OCI-LY3 (cell line): ENCODE results near the gene ALOX5.

Source experiments
- EZH2phosphoT487 ChIP-seq: fragments of 200-600 bp; shearing (Covaris generic); IDR thresholded peaks from 2 replicates; pipeline ENCODE4 v1.6.1; 2018; ENCODE audit warnings: antibody characterized with exemption, mixed run types, low read depth
- TF ChIP-seq, protein P1 (sequence below): fragments of 200-600, 300-600 bp; sonication (generic); IDR thresholded peaks from 2 replicates; pipeline ENCODE4 v1.5.1; 2014; ENCODE audit warnings: antibody characterized with exemption, low read length, low read depth

DNA sequence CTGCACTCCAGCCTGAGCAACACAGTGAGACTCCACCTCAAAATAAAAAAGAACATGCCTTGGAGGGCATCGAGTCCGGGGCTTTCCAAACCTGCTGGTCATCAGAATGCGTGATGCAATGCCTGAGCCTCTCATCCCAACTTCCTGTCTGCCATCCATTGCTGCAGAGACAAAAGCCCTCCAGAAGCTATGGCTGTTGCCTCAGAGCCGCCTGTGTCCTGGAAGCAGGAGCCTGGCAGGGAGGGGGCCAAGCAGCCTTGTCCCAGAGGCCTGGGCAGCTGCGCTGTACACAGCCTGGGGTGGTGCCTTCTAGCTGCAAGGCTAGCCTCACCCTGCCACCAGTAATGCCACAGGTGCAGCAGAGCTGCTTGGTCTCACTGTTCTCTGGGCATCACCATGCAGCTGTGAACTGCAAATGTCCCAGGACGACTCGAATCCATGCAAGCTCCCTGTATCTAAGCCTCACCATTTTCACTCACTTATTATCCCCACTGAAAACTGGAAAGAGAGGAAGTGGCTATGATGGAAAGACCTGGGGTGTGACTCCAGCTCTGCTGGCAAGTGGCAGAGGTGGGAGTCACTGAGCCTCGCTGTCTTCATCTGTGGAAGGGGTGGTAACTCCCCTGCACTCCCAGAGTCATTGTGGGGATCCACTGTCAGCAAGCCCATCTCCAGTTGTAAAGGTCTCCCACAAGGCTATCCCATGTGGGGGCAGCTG lies 7.0 kb downstream of the ALOX5 start:
- TF ChIP-seq, protein P1, sequence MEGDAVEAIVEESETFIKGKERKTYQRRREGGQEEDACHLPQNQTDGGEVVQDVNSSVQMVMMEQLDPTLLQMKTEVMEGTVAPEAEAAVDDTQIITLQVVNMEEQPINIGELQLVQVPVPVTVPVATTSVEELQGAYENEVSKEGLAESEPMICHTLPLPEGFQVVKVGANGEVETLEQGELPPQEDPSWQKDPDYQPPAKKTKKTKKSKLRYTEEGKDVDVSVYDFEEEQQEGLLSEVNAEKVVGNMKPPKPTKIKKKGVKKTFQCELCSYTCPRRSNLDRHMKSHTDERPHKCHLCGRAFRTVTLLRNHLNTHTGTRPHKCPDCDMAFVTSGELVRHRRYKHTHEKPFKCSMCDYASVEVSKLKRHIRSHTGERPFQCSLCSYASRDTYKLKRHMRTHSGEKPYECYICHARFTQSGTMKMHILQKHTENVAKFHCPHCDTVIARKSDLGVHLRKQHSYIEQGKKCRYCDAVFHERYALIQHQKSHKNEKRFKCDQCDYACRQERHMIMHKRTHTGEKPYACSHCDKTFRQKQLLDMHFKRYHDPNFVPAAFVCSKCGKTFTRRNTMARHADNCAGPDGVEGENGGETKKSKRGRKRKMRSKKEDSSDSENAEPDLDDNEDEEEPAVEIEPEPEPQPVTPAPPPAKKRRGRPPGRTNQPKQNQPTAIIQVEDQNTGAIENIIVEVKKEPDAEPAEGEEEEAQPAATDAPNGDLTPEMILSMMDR, result no peak
- no peak for TF ChIP-seq EZH2phosphoT487
